GM19025 (cell line): ENCODE data around the gene CDH24.

ENCODE experiments used
- ATAC-seq: cut with Tn5 transposase; IDR thresholded peaks from one replicate; pipeline ENCODE4 v1.9.1; 2021; ENCODE audit warnings: mild to moderate bottlenecking, low read depth, moderate library complexity; ENCODE audit not compliant: unreplicated experiment

CDH24 gene

GRCh38 chr14:23000860-23001259 lies 56.5 kb downstream of the CDH24 start:
- ATAC-seq, result no peak

DNA sequence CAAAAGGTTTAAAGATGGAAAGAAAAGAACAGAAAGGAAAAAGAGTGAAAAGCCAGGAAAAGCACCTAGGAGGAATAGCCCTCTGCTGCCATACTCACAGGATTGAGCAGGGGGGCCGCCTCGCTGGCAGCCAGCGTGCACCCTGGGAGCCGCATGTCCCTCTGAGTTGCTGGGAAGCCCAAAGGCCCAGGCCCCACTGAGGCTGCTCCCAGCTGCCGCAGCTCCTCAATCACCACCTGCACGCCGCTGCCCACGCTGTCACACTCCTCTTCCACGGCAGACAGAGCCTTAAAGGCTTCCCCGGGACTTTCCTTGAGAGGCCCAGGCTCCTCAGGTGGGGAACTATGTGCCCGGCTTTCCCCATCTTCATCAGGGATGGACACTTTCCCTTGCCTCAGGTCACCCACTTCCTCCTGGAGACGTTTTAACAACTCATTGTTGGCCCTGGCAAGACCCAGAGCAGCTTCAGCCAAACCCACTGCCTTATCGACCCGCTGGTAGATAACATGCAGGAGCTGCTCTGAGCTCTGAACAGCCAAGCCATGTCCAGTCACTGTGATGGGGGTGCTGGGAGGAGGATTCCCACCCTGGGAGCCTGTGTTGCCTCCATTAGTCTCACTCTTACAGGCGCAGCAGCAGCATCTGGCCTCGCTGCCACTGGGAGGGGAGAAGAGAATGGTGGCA lies 58.8 kb downstream of the CDH24 start:
- no peak for ATAC-seq

DNA sequence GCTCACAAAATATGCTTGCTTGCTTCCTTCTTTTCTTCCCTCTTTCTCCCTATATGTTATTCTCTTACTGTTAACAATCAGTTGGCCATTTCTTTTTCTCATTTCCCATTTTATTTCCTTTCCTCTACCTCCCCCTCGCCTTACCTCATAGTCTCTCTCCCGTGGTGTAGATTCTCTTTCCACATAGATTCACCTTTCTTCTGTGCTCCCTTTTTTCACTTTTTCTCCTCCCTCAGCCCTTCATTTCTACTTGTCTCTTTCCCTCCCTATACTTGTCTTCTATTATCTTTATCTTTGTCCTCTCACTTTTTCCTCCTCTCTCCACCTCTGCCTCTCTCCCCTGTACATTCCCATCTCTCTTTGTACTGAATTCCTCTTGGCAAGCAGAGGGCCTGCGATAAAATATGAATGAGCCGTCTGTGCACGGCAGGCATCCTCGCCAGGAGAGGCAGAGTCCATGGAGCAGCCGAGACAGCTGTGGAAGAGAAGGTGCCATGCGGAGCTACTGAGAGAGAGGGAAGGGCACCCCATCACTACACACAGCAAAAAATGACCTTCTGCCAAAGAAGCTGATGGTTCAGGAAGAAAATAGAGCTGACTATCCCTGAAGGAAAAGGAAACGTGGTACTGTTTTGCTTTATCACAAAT lies 59.5 kb downstream of the CDH24 start:
- no peak for ATAC-seq
